Mucosa of descending colon (tissue), 3 donors: Measurements from ENCODE around the gene MYOM3. TPM values are rescaled to one million over a fixed set of nuclear protein-coding genes. Genes with fewer than 3 reads are reported as not detected.

Source experiments
- ATAC-seq: fragments of 200-7000 bp; cut with Tn5 transposase; one replicate; pipeline ENCODE4 v1.9.1; 2020; ENCODE audit warnings: mild to moderate bottlenecking, moderate library complexity
- DNase-seq, 3 donors: peaks; one replicate each; pipeline ENCODE4 v3.0.0-alpha.2; 2020
- H3K36me3 ChIP-seq: fragments of 200-600 bp; one replicate; pipeline ENCODE4 v1.8.0; 2021; ENCODE audit warnings: low read depth, mild to moderate bottlenecking
- H3K4me1 ChIP-seq: fragments of 200-600 bp; one replicate; pipeline ENCODE4 v1.8.0; 2021; ENCODE audit warnings: low read depth, mild to moderate bottlenecking
- H3K4me3 ChIP-seq: fragments of 200-600 bp; one replicate; pipeline ENCODE4 v1.8.0; 2021; ENCODE audit warnings: mild to moderate bottlenecking
- H3K9me3 ChIP-seq: fragments of 200-600 bp; one replicate; pipeline ENCODE4 v1.8.0; 2021; ENCODE audit warnings: mild to moderate bottlenecking
- intact Hi-C, 2 donors: fragments of 100-400 bp; cut with DNase I in 1 of 2; cut with micrococcal nuclease in 1 of 2; formaldehyde crosslinking; loops; one replicate each; pipeline versions ENCODE4 v1.11.0 to v1.11.1; 2022; cut with DNase I, micrococcal nuclease
- total RNA-seq, 3 donors: library from RNA; stranded (reverse); fragmentation: NEBNext Ultra II Directional in 2 of 3; extraction: Animal tissue kit (Norgen Biotek cat#: 25700) in 2 of 3; gene quantifications; one replicate each; pipeline versions ENCODE4 v1.2.1 to v1.2.4, GENCODE V29; 2021 to 2023
- TF ChIP-seq, protein P1 (sequence below): fragments of 200-600 bp; IDR thresholded peaks from one replicate; pipeline ENCODE4 v1.8.0; 2022; ENCODE audit warnings: antibody characterized with exemption, mild to moderate bottlenecking
- donor health status: DM: no; HTN: no; CAD: no; lungs with moderate emphysema.
- donor health status: DM: no; HTN: no; CAD: no.
- donor health status: DM: no; HTN: yes; CAD: no.

Gene MYOM3
- total RNA-seq, 3 donors from 2014 or later = 2.6 to 3.4 (median 2.7) TPM

DNA sequence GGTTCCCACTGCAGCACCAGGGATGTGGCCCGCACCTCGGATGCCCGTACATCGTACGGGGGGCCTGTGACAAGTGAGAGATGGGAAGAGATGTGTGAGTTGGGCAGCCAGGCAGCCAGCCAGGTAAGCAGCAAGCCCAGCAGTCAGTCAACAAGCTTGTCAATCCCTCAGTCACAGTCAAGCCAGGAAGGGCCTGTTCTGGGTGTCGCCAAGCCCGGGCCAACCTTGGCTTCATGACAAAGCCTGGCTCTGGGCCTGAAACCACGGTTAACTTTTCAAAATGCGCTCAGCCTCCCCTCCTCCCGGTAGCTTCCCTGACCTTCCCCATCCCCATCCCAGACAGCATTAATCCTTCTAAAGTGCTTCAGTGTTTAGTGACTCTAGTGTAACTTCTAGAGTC lies 31.8 kb downstream of the MYOM3 start:
- no peaks in the 10 kb centered on the region for H3K9me3 ChIP-seq
- intact Hi-C loops = no loop called here
- DNase-seq (no peak), ATAC-seq (no peak)
- H3K36me3 ChIP-seq = no peaks in the 10 kb centered on the region
- TF ChIP-seq, protein P1, sequence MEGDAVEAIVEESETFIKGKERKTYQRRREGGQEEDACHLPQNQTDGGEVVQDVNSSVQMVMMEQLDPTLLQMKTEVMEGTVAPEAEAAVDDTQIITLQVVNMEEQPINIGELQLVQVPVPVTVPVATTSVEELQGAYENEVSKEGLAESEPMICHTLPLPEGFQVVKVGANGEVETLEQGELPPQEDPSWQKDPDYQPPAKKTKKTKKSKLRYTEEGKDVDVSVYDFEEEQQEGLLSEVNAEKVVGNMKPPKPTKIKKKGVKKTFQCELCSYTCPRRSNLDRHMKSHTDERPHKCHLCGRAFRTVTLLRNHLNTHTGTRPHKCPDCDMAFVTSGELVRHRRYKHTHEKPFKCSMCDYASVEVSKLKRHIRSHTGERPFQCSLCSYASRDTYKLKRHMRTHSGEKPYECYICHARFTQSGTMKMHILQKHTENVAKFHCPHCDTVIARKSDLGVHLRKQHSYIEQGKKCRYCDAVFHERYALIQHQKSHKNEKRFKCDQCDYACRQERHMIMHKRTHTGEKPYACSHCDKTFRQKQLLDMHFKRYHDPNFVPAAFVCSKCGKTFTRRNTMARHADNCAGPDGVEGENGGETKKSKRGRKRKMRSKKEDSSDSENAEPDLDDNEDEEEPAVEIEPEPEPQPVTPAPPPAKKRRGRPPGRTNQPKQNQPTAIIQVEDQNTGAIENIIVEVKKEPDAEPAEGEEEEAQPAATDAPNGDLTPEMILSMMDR = no peak
- no peak overlapping the region for H3K4me3 ChIP-seq
- no peaks in the 10 kb centered on the region for H3K4me1 ChIP-seq

DNA sequence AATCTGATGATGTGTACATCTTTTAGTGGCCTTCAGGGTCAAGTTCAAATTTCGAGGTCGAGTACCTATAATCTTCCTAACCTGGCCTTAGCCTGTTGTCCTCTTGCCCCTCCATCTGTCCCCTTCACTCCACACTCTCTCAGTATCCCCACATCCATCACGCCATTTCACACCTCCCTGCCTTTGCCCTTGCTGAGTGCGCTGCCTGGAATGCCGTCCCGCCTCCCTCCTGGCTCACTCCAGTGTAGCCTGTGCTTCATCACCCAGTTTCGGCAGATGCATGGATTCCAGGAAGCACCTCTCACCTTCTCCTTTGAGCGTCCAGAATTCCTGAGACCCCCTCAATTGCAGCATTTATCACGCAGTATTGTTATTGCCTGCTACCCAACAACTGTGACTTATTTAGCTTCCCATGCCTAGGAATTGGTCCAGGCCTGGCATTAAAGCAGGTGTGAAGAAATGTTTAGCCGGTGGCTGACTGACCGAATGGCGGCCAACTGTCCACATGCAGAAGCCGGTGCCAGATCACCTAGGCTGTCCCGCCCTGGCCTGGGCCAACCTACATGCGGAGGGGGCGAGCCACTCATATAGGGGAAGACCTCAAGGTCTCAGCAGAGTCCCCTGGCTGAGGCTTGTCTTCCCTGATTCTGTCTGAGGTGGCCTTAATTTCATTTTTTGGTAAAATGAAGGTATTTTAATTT lies 34.5 kb downstream of the MYOM3 start:
- no peaks in the 10 kb centered on the region for H3K36me3 ChIP-seq
- intact Hi-C loops = no loop called here
- ATAC-seq = no peak

GRCh38 chr1:24075946-24076345 lies 36.0 kb downstream of the MYOM3 start:
- Histone ChIP-seq H3K4me3 (no peak overlapping the region), H3K4me1 (peaks cover under 1% of the 10 kb centered on the region), H3K36me3 (no peaks in the 10 kb centered on the region), H3K9me3 (no peaks in the 10 kb centered on the region)
- intact Hi-C loops = no loop called here
- TF ChIP-seq, protein P1 = no peak
- ATAC-seq = no peak
- DNase-seq = no peak

More for the DNA sequence above, 34.5 kb downstream of the MYOM3 start:
- H3K4me3 ChIP-seq = no peak overlapping the region
- DNase-seq = peak in 1 of 3 donors; percentile 18
- H3K9me3 ChIP-seq = no peaks in the 10 kb centered on the region
- TF ChIP-seq, protein P1 = no peak
- no peaks in the 10 kb centered on the region for H3K4me1 ChIP-seq

DNA sequence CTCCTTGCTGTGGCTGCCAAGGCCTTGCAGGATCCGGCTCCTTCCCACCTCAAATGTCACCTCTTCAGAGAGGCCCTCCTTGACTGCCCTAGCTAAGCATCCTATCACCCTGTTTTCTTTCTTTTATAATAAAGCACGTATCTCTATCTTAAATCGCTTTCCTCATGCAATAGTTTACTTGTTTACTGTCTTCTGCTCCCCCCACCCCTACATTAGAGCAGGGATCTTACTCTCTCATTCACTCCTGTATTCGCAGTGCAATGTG lies 36.4 kb downstream of the MYOM3 start:
- Histone ChIP-seq H3K36me3 (no peaks in the 10 kb centered on the region), H3K9me3 (no peaks in the 10 kb centered on the region), H3K4me3 (no peak overlapping the region), H3K4me1 (peaks cover 3% of the 10 kb centered on the region)
- ATAC-seq = no peak
- intact Hi-C loops = no loop called here
- DNase-seq = no peak
- TF ChIP-seq, protein P1 = no peak

DNA sequence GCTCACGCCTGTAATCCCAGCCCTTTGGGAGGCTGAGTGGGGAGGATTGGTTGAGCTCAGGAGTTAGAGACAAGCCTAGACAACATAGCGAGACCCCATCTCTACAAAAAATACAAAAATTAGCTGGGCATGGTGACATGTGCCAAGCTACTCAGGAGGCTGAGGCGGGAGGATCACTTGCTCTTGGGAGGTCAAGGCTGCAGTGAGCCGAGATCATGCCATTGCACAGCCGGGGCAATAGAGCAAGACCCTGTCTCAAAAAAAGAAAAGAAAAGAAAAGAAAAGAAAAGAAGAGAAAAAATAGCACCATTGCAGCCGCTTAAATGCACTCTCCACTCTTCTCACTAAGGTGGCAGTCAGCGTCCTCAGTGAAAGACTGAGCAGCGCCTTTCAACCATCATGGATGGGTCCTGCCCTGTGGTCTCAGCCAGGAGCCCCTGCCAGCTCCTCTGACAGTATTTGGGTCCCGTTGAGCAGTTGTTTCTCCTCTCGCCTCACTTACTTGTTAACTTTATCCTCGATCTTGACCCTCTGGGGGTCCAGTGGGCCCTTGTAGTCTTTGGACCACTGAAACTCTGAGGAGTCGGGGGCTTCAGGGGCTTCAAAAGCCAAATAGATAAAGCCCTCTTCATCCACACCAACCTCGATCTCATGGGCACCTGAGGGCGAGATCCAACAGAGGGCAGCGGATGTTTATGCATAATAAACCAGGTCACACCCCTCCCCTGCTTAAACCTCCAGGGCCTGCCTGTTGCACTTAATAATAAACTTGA lies 36.9 kb downstream of the MYOM3 start:
- H3K9me3 ChIP-seq = no peaks in the 10 kb centered on the region
- DNase-seq (peak in 2 of 3 donors; percentile 4 to 11), ATAC-seq (peak; percentile 29)
- no peaks in the 10 kb centered on the region for H3K36me3 ChIP-seq
- TF ChIP-seq, protein P1 = no peak
- H3K4me1 ChIP-seq = peaks cover 3% of the 10 kb centered on the region
- H3K4me3 ChIP-seq = no peak overlapping the region
- intact Hi-C loops = no loop called here
